ENCODE results near the gene SLC6A18.

SLC6A18 gene

GRCh38 chr5:1225081-1225480 is at the start of gene SLC6A18:
Gene SLC6A18, plus strand, starts transcription at chr5:1225381. Its CDS starts 97 bp downstream, at chr5:1225478.
- DNase-seq, result no peak

GRCh38 chr5:1175801-1176472 is 49.2 kb upstream of the SLC6A18 start:
- no peak for DNase-seq

GRCh38 chr5:1176473-1177391 is 48.4 kb upstream of the SLC6A18 start:
- DNase-seq, result no peak

- no peak for DNase-seq
Measured at GRCh38 chr5:1177826-1178528, 47.2 kb upstream of the SLC6A18 start.

GRCh38 chr5:1178529-1179382 is 46.4 kb upstream of the SLC6A18 start:
- DNase-seq, result no peak

GRCh38 chr5:1179383-1179715 is 45.8 kb upstream of the SLC6A18 start:
- DNase-seq, result no peak

- DNase-seq, result no peak
Measured at GRCh38 chr5:1180096-1180495, 45.1 kb upstream of the SLC6A18 start.

GRCh38 chr5:1180841-1181271 is 44.3 kb upstream of the SLC6A18 start:
- DNase-seq, result no peak

- DNase-seq, result no peak
Measured at GRCh38 chr5:1181451-1182359, 43.5 kb upstream of the SLC6A18 start.

GRCh38 chr5:1182360-1182632 is 42.9 kb upstream of the SLC6A18 start:
- no peak for DNase-seq

GRCh38 chr5:1182633-1183423 is 42.4 kb upstream of the SLC6A18 start:
- no peak for DNase-seq

GRCh38 chr5:1183424-1184162 is 41.6 kb upstream of the SLC6A18 start:
- no peak for DNase-seq

- DNase-seq, result no peak
Measured at GRCh38 chr5:1184163-1184470, 41.1 kb upstream of the SLC6A18 start.

- no peak for DNase-seq
Measured at GRCh38 chr5:1184481-1184880, 40.7 kb upstream of the SLC6A18 start.

GRCh38 chr5:1185038-1185627 is 40.0 kb upstream of the SLC6A18 start:
- DNase-seq, result no peak

- DNase-seq, result no peak
Measured at GRCh38 chr5:1185629-1186350, 39.4 kb upstream of the SLC6A18 start.

GRCh38 chr5:1186351-1187233 is 38.6 kb upstream of the SLC6A18 start:
- DNase-seq, result no peak

Data from activated T-cell treated with anti-CD3 and anti-CD28 coated beads, Interleukin-2, amount 50 U/mL, for 1 hour (primary cell).